COLO829 (cell line): Measurements from ENCODE around the gene VSIG10L.

ENCODE experiments used
- DNase-seq: peaks from one replicate; pipeline ENCODE4 v3.0.0; 2012; ENCODE audit warnings: low spot score

VSIG10L gene

GRCh38 chr19:51365211-51365964 is 23.4 kb upstream of the VSIG10L start:
- DNase-seq, result peak; percentile 27

- peak; percentile 80 for DNase-seq
Measured at GRCh38 chr19:51364200-51365106, 22.5 kb upstream of the VSIG10L start.

GRCh38 chr19:51361239-51361638 is 19.3 kb upstream of the VSIG10L start:
- no peak for DNase-seq

- no peak for DNase-seq
Measured at GRCh38 chr19:51359294-51359693, 17.4 kb upstream of the VSIG10L start.

GRCh38 chr19:51357952-51358351 is 16.0 kb upstream of the VSIG10L start:
- no peak for DNase-seq

GRCh38 chr19:51356159-51356801 is 14.3 kb upstream of the VSIG10L start:
- no peak for DNase-seq

- DNase-seq, result peak; percentile 90
Measured at GRCh38 chr19:51354742-51355148, 12.8 kb upstream of the VSIG10L start.

GRCh38 chr19:51354103-51354741 is 12.3 kb upstream of the VSIG10L start:
- DNase-seq, result no peak

DNA sequence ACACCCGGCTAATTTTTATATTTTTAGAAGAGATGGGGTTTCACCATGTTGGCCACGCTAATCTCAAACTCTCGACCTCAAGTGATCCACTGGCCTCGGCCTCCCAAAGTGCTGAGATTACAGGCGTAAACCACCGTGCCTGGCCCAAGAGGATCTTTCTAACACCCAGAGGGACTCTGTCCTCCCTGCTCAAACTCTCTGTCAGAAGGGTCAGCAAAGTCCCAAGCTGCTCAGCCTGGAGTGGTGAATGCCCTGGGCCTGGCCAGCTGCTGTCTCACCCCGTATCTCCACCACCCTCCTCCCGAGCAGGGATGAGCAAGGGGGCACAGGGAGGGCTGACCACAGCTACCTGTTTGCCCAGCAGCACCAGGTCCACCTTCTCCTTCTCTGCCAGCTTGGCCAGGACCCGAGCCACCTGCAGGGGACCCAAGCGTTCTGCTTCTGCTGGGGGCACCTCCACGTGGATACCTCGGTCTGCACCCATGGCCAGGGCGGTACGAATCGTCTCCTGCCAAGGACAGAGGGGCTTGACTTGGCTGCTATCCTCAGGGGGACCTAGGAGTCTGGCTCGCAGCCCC is 10.9 kb upstream of the VSIG10L start:
- no peak for DNase-seq

- no peak for DNase-seq
Measured at GRCh38 chr19:51351266-51351990, 9.5 kb upstream of the VSIG10L start.

- DNase-seq, result no peak
Measured at GRCh38 chr19:51347209-51347928, 5.4 kb upstream of the VSIG10L start.

DNA sequence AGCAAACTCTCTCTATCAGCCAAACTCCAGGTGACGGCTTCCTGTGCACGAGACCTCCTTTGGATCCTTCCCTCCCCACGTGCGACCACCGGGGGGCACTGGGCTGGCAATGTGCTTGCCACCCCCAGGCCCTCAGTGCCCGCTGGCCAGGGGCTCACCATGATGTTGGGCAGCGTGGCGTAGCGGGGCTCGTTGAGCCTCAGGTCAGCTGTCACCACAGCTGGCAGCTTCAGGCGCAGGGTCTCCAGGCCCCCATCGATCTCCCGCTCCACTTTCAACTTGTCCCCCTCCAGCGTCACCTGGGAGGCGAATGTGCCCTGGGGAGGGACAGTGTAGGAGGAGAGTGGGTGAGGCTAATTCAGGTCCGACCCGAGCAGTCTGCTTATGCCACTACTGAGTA is 4.8 kb upstream of the VSIG10L start:
- DNase-seq, result no peak

- no peak for DNase-seq
Measured at GRCh38 chr19:51345076-51345620, 3.2 kb upstream of the VSIG10L start.

GRCh38 chr19:51342631-51343569 is 961 bp upstream of the VSIG10L start:
- no peak for DNase-seq

DNA sequence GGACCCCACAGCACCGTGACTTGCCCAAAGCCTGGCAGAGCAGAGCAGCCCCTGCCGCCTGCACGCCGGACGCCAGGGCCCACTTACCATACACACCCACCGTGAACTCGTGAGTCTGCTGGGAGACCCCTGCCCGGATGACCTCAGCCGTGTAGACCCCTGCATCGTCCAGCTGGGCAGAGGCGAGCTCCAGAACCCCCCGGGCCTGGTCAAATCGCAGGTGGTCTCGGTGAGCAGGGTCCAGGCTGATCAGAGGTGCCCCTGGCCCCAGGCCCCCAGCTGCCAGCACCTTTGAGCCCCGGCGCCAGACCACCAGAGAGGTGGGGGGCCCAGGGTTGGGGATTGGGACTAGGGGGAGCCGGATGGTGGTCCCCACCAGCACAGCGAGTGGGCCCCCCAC is 873 bp downstream of the VSIG10L start:
- no peak for DNase-seq

GRCh38 chr19:51339687-51340656 is 2.0 kb downstream of the VSIG10L start:
- DNase-seq, result peak; percentile 99

DNA sequence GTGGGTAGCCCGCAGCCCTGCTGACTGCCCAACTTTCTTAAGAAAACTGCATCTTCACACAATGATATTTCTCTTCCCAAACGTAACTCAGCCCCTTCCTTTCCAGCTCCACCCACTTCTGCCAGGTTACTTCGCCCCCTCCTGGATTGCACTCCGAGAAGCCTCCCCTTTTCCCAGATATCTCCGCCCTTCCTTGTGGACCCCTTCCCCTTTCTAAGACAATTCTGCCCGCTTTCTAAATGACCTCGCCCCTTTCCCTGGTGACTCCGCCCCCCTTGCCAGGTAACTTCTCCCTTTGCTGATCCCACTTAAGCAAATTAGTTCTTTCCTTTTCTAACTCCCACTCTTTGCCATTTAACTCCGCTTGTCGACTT is 2.6 kb downstream of the VSIG10L start:
- no peak for DNase-seq
